CD4-positive, alpha-beta T cell treated with Interleukin-15 for 4 hours (primary cell): ENCODE measurements around the gene RPL18.

Experiments used
- DNase-seq: peaks from one replicate; pipeline ENCODE4 v3.0.0-alpha.2; 2020; ENCODE audit warnings: low spot score

The RPL18 gene

DNA sequence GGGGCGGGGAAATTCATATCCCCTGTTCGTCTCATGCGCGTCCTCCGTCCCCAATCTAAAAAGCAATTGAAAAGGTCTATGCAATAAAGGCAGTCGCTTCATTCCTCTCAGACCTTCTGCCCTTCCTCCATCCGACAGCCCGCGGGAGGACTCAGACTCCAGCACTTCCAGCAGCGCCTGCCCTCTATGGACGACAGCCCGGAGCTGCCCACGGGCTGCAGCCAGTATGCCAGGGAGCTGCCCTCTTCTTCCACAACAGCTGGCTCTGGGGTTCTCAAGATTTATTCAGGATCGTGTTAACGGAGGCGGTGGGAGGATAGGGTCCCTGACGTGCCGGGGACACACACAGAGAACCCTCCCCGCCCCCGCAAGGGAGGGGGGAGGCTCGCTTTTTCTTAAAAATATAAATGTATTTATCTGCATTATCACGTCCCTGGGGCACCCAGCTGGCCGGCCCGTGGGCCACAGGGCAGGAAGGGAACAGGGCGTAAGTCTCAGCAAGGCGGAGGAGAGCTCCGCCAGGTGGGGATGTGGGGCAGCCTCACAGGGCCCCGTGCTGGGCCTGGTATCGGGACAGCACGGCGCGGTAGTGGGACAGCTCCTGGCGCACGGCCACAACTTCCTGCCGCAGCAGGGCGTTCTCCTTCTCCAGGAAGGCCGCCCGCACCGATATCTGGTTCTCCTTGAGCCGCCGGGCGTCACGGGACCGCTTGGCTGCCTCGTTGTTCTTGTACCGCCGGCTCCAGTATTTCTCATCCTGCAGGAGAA is 11.5 kb upstream of the RPL18 start:
- no peak for DNase-seq

DNA sequence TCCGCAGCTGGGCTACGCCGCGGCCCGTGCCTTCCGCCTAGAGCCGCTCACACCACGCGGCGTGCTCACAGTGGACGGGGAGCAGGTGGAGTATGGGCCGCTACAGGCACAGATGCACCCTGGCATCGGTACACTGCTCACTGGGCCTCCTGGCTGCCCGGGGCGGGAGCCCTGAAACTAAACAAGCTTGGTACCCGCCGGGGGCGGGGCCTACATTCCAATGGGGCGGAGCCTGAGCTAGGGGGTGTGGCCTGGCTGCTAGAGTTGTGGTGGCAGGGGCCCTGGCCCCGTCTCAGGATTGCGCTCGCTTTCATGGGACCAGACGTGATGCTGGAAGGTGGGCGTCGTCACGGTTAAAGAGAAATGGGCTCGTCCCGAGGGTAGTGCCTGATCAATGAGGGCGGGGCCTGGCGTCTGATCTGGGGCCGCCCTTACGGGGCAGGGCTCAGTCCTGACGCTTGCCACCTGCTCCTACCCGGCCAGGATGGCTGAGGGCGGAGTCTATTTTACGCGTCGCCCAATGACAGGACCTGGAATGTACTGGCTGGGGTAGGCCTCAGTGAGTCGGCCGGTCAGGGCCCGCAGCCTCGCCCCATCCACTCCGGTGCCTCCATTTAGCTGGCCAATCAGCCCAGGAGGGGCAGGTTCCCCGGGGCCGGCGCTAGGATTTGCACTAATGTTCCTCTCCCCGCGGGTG is 10.8 kb upstream of the RPL18 start:
- DNase-seq, result no peak

- no peak for DNase-seq
These were observed 10.3 kb upstream of the RPL18 start for GRCh38 chr19:48629297-48629598.

DNA sequence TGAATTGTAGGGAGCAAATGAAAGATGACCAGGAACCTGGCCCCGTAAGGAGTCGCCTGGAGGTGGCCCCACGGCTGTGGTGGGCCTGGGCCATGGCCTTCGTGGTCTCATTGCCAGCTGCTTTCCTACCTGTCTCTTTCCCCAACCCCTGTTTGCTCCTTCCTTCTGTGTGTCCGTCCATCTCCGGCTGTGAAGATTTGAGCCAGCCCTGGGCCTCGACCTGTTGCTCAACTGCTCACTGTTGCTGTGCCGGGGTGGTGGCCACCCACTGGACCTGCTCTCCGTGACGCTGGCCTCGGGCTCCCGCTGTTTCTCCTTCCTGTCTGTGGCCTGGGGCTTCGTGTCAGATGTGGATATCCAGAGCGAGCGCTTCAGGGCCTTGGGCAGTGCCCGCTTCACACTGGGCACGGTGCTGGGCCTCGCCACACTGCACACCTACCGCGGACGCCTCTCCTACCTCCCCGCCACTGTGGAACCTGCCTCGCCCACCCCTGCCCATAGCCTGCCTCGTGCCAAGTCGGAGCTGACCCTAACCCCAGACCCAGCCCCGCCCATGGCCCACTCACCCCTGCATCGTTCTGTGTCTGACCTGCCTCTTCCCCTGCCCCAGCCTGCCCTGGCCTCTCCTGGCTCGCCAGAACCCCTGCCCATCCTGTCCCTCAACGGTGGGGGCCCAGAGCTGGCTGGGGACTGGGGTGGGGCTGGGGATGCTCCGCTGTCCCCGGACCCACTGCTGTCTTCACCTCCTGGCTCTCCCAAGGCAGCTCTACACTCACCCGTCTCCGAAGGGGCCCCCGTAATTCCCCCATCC is 9.7 kb upstream of the RPL18 start:
- no peak for DNase-seq

DNA sequence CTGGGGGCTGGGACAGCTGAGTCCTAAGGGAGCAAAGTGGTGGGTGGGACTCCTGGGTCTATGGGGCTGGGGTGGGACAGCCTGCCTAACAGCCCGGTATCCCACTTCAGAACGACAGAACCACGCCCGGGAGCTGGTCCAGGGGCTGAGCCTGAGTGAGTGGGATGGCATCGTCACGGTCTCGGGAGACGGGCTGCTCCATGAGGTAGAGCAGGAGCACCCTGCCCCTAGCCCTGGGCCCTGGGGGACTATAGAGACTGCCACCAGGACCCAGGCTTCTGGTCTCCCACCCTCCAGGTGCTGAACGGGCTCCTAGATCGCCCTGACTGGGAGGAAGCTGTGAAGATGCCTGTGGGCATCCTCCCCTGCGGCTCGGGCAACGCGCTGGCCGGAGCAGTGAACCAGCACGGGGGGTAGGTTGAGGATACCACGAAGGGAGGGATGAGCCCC is 8.9 kb upstream of the RPL18 start:
- no peak for DNase-seq

DNA sequence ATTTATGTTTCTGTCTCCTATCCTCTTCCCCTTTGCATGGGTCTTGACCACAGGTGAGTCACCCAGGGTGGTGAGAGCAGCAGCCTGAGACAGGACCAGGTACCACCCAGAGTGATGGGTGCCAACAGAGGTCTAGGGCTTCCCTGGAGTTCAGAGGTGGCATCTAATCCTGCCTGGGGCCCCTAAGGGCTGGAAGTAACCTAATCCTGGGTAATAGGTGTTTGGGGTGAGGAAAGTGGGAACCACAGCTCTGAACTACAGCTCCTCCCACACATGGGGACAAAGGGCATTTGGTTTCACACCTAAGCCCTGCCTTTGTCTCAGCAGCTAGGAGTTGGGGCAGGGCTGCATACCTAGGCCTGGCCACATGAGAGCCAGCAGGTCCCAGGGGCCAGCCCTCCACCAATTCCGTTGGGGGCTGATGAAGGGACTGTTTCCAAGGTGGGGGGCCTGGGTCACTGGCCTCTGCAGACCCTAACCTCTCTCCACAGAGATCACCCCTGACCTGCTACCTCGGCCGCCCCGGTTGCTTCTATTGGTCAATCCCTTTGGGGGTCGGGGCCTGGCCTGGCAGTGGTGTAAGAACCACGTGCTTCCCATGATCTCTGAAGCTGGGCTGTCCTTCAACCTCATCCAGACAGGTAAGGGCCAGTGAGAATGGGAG is 8.4 kb upstream of the RPL18 start:
- peak; percentile 48 for DNase-seq

DNA sequence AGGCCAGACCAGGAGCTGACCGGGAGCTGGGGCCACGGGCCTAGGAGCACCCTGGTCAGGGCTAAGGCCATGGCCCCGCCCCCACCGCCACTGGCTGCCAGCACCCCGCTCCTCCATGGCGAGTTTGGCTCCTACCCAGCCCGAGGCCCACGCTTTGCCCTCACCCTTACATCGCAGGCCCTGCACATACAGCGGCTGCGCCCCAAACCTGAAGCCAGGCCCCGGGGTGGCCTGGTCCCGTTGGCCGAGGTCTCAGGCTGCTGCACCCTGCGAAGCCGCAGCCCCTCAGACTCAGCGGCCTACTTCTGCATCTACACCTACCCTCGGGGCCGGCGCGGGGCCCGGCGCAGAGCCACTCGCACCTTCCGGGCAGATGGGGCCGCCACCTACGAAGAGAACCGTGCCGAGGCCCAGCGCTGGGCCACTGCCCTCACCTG is 6.9 kb upstream of the RPL18 start:
- DNase-seq, result no peak

- no peak for DNase-seq
These were observed 6.1 kb upstream of the RPL18 start for GRCh38 chr19:48624791-48625723.

DNA sequence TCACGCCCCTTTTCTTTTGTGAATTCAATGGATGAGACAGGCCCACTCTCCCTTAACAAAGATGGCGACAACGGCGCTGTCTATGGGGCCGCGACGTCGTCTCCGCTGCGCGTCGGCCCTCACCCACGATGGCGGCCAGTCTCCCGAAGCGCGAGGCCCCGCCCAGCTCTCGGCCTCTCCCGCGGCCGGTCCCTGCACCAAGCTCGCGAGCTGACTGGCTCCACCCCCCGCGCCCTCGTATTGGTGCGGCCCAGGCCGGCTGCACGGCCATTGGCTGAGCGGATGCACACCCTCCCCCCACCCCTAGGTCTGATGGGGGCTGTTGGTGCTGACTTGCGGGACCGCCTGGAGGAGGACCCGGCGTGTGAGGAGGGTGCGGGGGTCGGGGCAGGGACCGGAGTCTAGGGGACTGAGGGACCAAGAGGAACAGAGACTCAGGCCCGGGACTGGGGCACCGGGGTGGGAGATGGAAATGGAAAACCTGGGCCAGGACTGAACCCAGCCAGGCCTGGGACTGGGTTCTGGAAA is 5.2 kb upstream of the RPL18 start:
- DNase-seq, result peak; percentile 97

DNA sequence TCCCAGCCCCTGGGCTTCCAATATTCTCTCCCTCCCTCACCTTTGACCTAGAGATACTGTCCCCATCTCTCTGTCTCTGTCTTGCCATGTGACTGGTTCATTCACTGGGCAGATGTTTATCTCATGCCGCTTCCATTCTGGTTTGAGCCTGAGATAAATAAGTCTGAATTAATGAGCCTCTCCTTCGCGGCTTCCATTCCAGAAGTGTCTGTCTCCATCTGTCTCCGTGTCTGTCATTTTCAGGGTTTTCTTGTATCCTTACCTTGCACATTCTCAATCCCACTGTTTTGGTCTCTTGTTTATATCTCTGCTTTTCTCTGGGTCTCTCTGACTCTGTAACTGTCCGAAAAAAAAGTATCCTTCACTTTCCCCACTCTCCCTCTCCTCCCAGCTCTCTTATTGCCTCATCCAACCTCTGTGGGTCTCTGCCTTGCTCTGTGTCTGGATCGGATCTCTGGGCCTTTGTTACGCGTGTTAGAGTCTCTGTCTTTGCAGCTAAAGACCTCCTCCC is 4.6 kb upstream of the RPL18 start:
- no peak for DNase-seq

GRCh38 chr19:48619692-48620585 is 961 bp upstream of the RPL18 start:
- no peak for DNase-seq

DNA sequence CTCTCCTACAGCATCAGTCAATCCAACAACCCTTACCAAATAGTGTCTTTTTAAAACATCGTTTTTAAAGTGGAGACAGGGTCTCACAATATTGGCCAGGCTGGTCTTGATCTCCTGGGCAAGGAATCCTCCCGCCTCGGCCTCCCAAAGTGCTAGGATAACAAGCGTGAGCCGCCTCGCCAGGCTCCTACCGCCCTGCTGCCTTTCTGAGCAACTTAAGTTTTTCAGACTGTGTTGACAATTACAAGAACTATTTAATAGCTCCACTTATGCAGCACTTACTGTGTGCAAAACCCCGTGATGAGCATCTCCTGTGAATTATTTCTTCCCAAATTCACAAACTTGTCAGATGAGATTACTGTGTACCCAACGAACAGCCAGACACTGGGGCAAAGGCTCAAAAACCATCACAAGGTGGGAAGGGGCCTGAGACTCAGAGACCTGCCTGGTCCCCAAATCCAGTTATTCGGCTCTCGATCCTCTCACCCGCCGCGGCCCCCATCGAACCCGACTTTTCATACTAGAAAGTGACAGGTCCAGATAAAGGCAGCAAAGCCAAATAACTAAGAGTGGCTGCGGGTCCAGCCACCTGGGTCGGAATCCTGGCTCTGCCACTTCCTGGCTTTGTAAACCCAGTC is 581 bp downstream of the RPL18 start:
- no peak for DNase-seq

- DNase-seq, result no peak
These were observed 1.6 kb downstream of the RPL18 start for GRCh38 chr19:48617146-48617937.

DNA sequence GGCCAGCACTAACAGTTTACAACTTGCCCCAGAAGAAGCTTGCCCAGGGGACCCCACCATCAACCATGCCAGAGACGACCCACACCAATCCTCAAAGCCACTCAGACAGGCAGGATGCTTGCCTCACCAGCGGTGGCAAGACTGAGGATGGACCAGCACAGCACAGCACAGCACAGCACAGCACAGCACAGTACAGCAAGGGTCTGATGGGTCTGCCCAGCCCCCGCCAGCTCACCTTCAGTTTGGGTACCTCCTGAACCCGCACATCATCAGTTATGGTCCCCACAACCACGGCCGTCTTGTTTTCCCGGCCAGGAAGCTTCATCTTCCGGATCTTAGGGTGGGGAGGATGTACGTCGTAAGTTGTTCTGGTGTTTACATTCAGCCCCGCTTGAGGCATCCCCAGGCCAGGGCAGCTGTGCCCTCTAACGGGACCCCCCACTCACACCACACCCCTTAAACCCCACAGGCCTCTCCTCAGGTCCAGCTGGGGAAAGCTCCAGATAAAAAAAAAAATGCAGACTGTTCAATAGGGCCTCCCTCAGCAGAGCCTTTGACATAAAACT is 2.4 kb downstream of the RPL18 start:
- DNase-seq, result no peak

DNA sequence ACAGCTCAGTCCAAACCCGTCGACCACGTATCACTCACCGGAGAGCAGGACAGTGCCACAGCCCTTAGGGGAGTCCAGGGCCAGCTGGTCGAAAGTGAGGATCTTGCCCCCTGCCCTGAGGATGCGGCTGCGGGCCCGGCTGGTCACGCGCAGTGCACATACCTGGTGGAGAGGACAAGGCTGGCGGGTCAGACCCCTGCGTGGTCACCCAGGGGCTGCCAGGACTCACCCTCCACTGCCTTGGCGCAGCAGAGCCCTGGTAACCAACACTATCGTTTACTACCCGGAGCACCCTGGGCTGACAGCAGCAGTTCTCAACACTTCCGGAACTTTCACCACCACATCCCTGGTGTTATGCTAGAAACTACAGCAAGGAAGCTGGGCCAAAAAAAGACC is 2.9 kb downstream of the RPL18 start:
- no peak for DNase-seq

DNA sequence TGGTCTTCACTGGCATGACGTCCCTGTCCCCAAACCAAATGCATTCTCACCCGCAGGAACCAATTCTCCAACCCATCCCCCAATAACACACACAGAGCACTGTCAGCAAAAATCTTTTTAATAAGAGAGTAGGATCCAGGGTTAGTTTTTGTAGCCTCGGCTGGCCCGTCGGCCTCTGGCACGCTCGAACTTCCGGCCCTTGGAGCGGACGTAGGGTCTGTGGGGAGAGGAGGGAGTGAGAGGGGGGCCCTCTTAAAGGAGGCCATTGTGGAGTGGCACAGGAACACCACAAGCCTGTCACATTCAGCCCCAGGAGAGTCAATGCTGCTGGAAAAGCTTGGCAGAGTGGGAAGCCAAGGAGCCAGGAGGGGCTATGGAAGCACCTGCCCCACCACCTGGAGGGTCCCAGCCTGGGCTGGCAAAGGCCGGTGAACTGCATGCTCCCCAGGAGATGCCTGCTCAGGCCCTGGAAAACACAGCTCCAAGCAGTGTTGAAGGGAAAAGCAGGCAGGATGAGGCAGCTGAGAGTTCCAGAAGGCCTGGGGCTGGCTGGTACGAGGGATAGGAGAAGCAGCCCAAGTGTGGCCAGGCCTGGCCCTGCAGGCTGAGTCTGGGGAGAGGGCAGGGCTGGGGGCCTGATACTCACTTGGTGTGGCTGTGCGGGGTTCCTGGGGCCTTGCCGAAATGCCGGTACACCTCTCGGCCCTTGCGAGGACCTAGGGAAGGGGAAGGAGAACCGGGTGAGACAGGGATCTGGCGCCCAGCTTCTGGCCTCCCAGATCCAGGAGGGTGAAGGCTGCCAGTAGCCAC is 3.5 kb downstream of the RPL18 start:
- DNase-seq, result no peak
